Smooth muscle cell (in vitro differentiated cells): ENCODE data around the gene ABHD10. TPM values are rescaled to one million over a fixed set of nuclear protein-coding genes. Genes with fewer than 3 reads are reported as not detected.

Source experiments
- DNase-seq: peaks from one replicate; lab custom pipeline; 2025; ENCODE audit not compliant: unreplicated experiment; lab: John Stamatoyannopoulos, UW
- H2AFZ ChIP-seq: fragments of 200-600 bp; sonication (generic); 2 replicates; pipeline ENCODE4 v1.6.0; 2016; ENCODE audit warnings: antibody characterized with exemption, low read depth, mild to moderate bottlenecking
- H3F3A ChIP-seq: fragments of 200-600 bp; sonication (generic); 2 replicates; pipeline ENCODE4 v1.6.0; 2017; ENCODE audit warnings: antibody characterized with exemption, low read depth
- H3K27ac ChIP-seq: fragments of 200-600 bp; sonication (generic); 2 replicates; pipeline ENCODE4 v1.5.1; 2016; ENCODE audit warnings: low read depth, mild to moderate bottlenecking
- H3K27me3 ChIP-seq: fragments of 200-600 bp; sonication (generic); 2 replicates; pipeline ENCODE4 v1.6.1; 2016; ENCODE audit warnings: low read depth, mild to moderate bottlenecking
- H3K36me3 ChIP-seq: fragments of 200-600 bp; sonication (generic); 2 replicates; pipeline ENCODE4 v1.5.1; 2016; ENCODE audit warnings: low read depth
- H3K4me1 ChIP-seq: fragments of 200-600 bp; sonication (generic); 2 replicates; pipeline ENCODE4 v1.5.1; 2016; ENCODE audit warnings: low read depth
- H3K4me2 ChIP-seq: fragments of 200-600 bp; sonication (generic); 2 replicates; pipeline ENCODE4 v1.6.0; 2016; ENCODE audit warnings: mild to moderate bottlenecking
- H3K4me3 ChIP-seq: fragments of 200-600 bp; sonication (generic); 2 replicates; pipeline ENCODE4 v1.5.1; 2016; ENCODE audit warnings: mild to moderate bottlenecking
- H3K79me2 ChIP-seq: fragments of 200-600 bp; sonication (generic); 2 replicates; pipeline ENCODE4 v1.6.0; 2016; ENCODE audit warnings: low read depth, mild to moderate bottlenecking
- H3K9ac ChIP-seq: fragments of 200-600 bp; sonication (generic); 2 replicates; pipeline ENCODE4 v1.6.0; 2016; ENCODE audit warnings: low read depth
- H3K9me3 ChIP-seq: fragments of 200-600 bp; sonication (generic); replicated peaks from 2 replicates; pipeline ENCODE4 v1.5.1; 2016; ENCODE audit warnings: low read depth
- H4K20me1 ChIP-seq: fragments of 200-600 bp; sonication (generic); 2 replicates; pipeline ENCODE4 v1.6.0; 2016; ENCODE audit warnings: low read depth
- WGBS: methylation state at CpG from one replicate; pipeline ENCODE4 v1.1.7; 2016; ENCODE audit warnings: low lambda C conversion rate; 5-methylcytosine and 5-hydroxymethylcytosine counted together
- polyA plus RNA-seq: library from polyadenylated mRNA; unstranded; fragments of >200 nt; fragmentation: Nextera tagmentation; extraction: Ambion mirVana; gene quantifications from 2 replicates; pipeline ENCODE4 v1.2.1, GENCODE V29; 2016
- total RNA-seq: library from RNA; depleted of rRNA; stranded (reverse); fragments of >200 nt; gene quantifications from 2 replicates; pipeline ENCODE4 v1.2.3, GENCODE V29; 2014
- TF ChIP-seq, protein P1 (sequence below): fragments of 200-600 bp; sonication (generic); IDR thresholded peaks from 2 replicates; pipeline ENCODE4 v1.5.1; 2017; ENCODE audit warnings: borderline replicate concordance, mild to moderate bottlenecking, antibody characterized with exemption; ENCODE audit not compliant: insufficient read depth, poor library complexity, severe bottlenecking

ABHD10 gene
- total and polyA plus RNA-seq, 2 experiments from 2014 or later: 44.1 to 44.9 TPM

GRCh38 chr3:111980716-111981456 is 2.1 kb downstream of the ABHD10 start:
- Histone ChIP-seq H2AFZ (no peak overlapping the region), H3F3A (peaks cover 10% of the 10 kb centered on the region), H3K79me2 (peaks cover 46% of the 10 kb centered on the region), H3K4me1 (peaks cover 20% of the 10 kb centered on the region), H3K9ac (peak overlapping the region; percentile 4), H3K36me3 (no peaks in the 10 kb centered on the region), H3K9me3 (no peaks in the 10 kb centered on the region), H3K4me3 (no peak overlapping the region), H3K27ac (no peak overlapping the region), H4K20me1 (peaks cover 35% of the 10 kb centered on the region), H3K4me2 (peak overlapping the region; percentile 88), H3K27me3 (no peaks in the 10 kb centered on the region)
- DNase-seq: no peak
- TF ChIP-seq, protein P1, sequence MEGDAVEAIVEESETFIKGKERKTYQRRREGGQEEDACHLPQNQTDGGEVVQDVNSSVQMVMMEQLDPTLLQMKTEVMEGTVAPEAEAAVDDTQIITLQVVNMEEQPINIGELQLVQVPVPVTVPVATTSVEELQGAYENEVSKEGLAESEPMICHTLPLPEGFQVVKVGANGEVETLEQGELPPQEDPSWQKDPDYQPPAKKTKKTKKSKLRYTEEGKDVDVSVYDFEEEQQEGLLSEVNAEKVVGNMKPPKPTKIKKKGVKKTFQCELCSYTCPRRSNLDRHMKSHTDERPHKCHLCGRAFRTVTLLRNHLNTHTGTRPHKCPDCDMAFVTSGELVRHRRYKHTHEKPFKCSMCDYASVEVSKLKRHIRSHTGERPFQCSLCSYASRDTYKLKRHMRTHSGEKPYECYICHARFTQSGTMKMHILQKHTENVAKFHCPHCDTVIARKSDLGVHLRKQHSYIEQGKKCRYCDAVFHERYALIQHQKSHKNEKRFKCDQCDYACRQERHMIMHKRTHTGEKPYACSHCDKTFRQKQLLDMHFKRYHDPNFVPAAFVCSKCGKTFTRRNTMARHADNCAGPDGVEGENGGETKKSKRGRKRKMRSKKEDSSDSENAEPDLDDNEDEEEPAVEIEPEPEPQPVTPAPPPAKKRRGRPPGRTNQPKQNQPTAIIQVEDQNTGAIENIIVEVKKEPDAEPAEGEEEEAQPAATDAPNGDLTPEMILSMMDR: no peak
- WGBS: 95% methylated on average over 10 of the region's 10 CpGs

DNA sequence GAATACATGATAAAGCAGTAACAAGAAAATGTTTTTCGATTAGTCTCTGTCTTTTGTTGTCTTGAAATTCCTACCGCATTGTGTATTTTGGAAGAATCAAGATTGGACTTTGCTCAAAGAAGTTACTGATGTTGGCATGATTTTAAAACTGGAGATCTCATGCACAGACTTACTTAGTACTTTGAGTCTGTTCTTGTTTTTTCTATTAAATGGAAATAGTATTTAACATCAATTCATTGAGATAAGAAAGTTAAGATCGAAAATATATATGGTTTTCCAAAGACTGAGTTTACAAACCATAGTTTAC is 2.6 kb downstream of the ABHD10 start:
- no peaks in the 10 kb centered on the region for H3K9me3 ChIP-seq

GRCh38 chr3:111984636-111985298 is 5.9 kb downstream of the ABHD10 start:
- Histone ChIP-seq H3K9ac (no peak overlapping the region), H3K4me2 (no peak overlapping the region), H3K9me3 (no peaks in the 10 kb centered on the region), H3K27me3 (no peaks in the 10 kb centered on the region), H4K20me1 (peaks cover 50% of the 10 kb centered on the region), H3K4me3 (no peak overlapping the region), H3F3A (peaks cover 11% of the 10 kb centered on the region), H3K27ac (no peak overlapping the region), H3K79me2 (peaks cover 41% of the 10 kb centered on the region), H3K4me1 (peaks cover 14% of the 10 kb centered on the region), H2AFZ (no peak overlapping the region), H3K36me3 (peaks cover 7% of the 10 kb centered on the region)
- TF ChIP-seq, protein P1: no peak
- no peak for DNase-seq
- 91% methylated on average over 2 of the region's 2 CpGs for WGBS

More for the DNA sequence above, 2.6 kb downstream of the ABHD10 start:
- Histone ChIP-seq H3K27me3 (no peaks in the 10 kb centered on the region), H3F3A (peaks cover 8% of the 10 kb centered on the region), H3K9ac (peak overlapping the region; percentile 4), H4K20me1 (peaks cover 35% of the 10 kb centered on the region), H3K36me3 (no peaks in the 10 kb centered on the region), H3K4me2 (peak overlapping the region; percentile 88), H3K4me3 (no peak overlapping the region), H3K27ac (no peak overlapping the region), H2AFZ (no peak overlapping the region), H3K4me1 (peaks cover 20% of the 10 kb centered on the region), H3K79me2 (peaks cover 46% of the 10 kb centered on the region)
- 97% methylated on average over 3 of the region's 3 CpGs for WGBS
- TF ChIP-seq, protein P1: no peak
- no peak for DNase-seq
